Loucy (cell line): Measurements from ENCODE around the gene FPR2.

Experiments
- CTCF ChIP-seq: fragments of 200-600 bp; sonication (generic); conservative IDR thresholded peaks from 2 replicates; pipeline ENCODE4 v1.5.1; 2014; ENCODE audit warnings: mild to moderate bottlenecking, antibody characterized with exemption, low read length
- EZH2phosphoT487 ChIP-seq: fragments of 200-600 bp; IDR thresholded peaks from 2 replicates; pipeline ENCODE4 v1.6.1; 2018; ENCODE audit warnings: antibody characterized with exemption, mild to moderate bottlenecking, moderate library complexity, borderline replicate concordance

GRCh38 chr19:51808333-51808986, 47.5 kb downstream of the FPR2 start:
- no peak for TF ChIP-seq CTCF
- TF ChIP-seq EZH2phosphoT487, result no peak
